Measurements from ENCODE around the gene ZNF618.

Gene ZNF618

GRCh38 chr9:114060070-114060469 is 184.0 kb downstream of the ZNF618 start:
- DNase-seq (ENCODE audit: low spot score) = no peak

GRCh38 chr9:114060711-114061110 is 184.6 kb downstream of the ZNF618 start:
- DNase-seq (ENCODE audit: low spot score) = no peak

GRCh38 chr9:114061292-114061691 is 185.2 kb downstream of the ZNF618 start:
- DNase-seq (ENCODE audit: low spot score) = no peak

- DNase-seq (ENCODE audit: low spot score) = no peak
Observed at GRCh38 chr9:114061830-114062474, 185.8 kb downstream of the ZNF618 start.

- DNase-seq (ENCODE audit: low spot score) = no peak
Observed at GRCh38 chr9:114065304-114065703, 189.2 kb downstream of the ZNF618 start.

GRCh38 chr9:114069476-114070187 is 193.5 kb downstream of the ZNF618 start:
- no peak for DNase-seq (ENCODE audit: low spot score)

GRCh38 chr9:114070188-114071103 is 194.3 kb downstream of the ZNF618 start:
- no peak for DNase-seq (ENCODE audit: low spot score)

GRCh38 chr9:114071197-114071795 is 195.2 kb downstream of the ZNF618 start:
- no peak for DNase-seq (ENCODE audit: low spot score)

GRCh38 chr9:114072184-114073140 is 196.4 kb downstream of the ZNF618 start:
- DNase-seq (ENCODE audit: low spot score) = no peak

GRCh38 chr9:114075602-114076001 is 199.5 kb downstream of the ZNF618 start:
- no peak for DNase-seq (ENCODE audit: low spot score)

GRCh38 chr9:114076237-114077161 is 200.4 kb downstream of the ZNF618 start:
- no peak for DNase-seq (ENCODE audit: low spot score)

GRCh38 chr9:114077162-114077837 is 201.2 kb downstream of the ZNF618 start:
- DNase-seq (ENCODE audit: low spot score) = no peak

- no peak for DNase-seq (ENCODE audit: low spot score)
Observed at GRCh38 chr9:114078021-114078780, 202.1 kb downstream of the ZNF618 start, which contains the start of gene AMBP. TSS of gene AMBP (minus strand) at chr9:114078300. CDS start at chr9:114078209, 91 bp downstream.

- no peak for DNase-seq (ENCODE audit: low spot score)
Observed at GRCh38 chr9:114078781-114079156, 202.7 kb downstream of the ZNF618 start.

GRCh38 chr9:114080195-114080772 is 204.2 kb downstream of the ZNF618 start:
- DNase-seq (ENCODE audit: low spot score) = no peak

- DNase-seq (ENCODE audit: low spot score) = no peak
Observed at GRCh38 chr9:114080773-114081440, 204.8 kb downstream of the ZNF618 start.

GRCh38 chr9:114081441-114082016 is 205.4 kb downstream of the ZNF618 start:
- DNase-seq (ENCODE audit: low spot score) = no peak

All from hepatic stellate cell (primary cell).